ENCODE results near the gene EIF4E2.
A peak's percentile ranks its signal among the peaks of the same experiment; 100 is the strongest.

Gene EIF4E2

GRCh38 chr2:232550354-232551249, at the start of gene EIF4E2, which contains the start of gene TIGD1:
Gene EIF4E2 (plus strand): TSS chr2:232550689. CDS start chr2:232550725, 36 bp downstream.
Gene TIGD1 (minus strand): TSS chr2:232550557. CDS start chr2:232549882, 675 bp downstream.
- peak; percentile 95 for DNase-seq (ENCODE audit: low read depth)

DNA sequence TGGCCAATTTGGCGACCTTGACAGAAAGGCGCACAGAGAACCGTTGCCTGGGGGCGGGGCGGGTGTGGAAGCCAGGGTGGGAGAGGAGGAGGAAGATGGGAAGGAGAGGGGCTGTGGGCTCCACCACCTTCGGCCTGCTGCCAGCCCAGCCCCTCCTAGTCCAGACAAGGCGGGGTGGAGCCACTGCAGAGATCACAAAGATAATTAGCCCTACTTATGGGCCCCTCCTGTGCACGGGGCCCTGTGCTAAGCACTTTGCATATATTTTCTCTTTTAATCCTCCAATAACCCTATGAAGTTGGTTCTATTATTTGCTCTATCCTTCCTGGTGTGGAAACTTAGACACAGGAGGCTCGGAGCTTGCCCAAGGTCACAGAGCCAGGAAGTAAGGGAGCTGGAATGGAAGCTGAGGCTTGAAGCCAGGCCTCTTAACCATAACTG, 49.1 kb upstream of the EIF4E2 start:
- no peak for DNase-seq (ENCODE audit: low read depth)

DNA sequence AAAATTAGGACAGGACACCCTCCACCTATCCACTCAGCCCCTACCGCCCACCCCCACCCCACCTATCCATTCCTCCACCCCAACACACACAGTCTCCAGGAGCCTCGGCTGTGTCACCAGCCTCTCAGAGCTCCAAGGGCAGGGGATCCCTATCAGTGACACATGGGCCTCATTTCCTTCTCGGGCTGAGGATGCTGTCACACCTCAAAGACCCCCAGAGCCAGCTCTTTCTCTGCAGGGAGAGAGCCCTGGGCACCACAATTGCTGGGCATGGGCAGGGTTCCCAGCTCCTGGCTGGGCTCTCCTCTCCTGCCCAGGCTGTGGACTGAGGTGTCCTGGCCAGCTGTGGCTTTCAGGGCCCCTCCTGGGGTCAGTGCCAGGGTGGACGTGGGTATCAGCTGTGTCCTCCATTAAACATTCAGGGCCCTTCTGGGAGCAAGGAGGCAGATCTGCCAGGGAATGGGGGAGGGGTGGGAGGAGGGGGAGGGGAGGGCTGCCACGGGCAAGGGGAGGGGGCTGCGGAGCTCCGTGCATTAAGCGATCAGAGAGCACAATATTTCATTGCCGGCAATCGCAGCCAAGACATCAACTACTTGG, 48.6 kb upstream of the EIF4E2 start:
- no peak for DNase-seq (ENCODE audit: low read depth)

DNA sequence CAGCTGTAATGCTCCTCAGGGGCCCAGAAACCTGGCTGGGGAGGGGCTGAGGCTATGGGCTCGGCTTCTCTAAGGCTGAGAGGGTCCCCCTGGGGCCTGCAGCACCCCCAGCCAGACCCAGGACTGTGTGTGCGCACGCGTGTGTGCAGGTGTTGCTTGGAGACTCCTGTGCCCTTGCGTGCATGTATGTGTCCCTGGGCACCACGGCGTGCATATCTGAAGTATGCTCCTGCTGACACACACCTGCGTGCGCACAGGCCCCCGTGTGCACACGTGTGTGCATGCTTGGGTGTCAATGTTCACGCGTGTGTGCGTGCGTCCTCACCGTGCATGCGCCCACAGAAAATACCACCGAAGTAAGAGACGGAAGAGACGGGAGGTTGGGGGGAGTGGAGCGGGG, 48.0 kb upstream of the EIF4E2 start:
- DNase-seq (ENCODE audit: low read depth): no peak

GRCh38 chr2:232502911-232503808, 47.3 kb upstream of the EIF4E2 start:
- no peak for DNase-seq (ENCODE audit: low read depth)

GRCh38 chr2:232503809-232504323, 46.6 kb upstream of the EIF4E2 start:
- no peak for DNase-seq (ENCODE audit: low read depth)

DNA sequence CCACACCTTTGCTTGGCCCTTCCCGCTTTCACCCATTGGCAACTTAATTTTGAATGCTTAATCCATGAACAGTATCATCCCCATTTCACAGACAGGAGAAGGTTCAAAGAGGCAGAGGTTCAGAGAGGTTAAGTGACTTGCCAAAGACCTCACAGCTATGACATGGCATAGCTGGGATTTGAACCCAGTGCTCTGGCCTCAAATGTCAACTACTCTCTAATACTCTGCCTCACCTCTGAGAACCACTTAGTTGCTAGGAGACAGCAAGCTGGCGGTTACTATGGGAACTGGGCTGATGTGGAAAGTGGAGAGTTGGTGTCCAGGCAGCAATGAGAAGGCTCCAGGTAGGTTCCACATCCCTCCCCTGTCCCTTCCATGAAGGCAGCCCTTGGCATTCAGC, 46.1 kb upstream of the EIF4E2 start:
- DNase-seq (ENCODE audit: low read depth): no peak

DNA sequence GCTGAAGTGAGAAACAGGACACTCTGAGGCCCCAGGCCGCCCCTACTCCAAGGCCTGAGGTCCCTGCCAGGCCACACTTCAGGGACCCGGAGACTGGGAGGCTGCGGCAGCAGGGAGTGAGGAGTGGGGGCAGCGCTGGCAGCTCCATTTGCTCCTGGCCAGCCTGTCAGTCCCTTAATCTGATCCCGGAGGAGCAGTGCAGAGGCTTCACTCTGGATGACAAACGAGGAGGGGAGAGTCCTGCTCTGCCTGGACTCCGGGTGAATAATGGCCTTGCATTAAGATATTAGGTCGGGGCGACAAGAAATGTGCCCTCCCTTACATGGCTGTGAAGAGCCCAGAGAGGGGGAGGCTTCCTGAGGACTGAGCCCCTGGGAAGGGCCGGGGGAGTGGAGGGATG, 44.6 kb upstream of the EIF4E2 start:
- no peak for DNase-seq (ENCODE audit: low read depth)

DNA sequence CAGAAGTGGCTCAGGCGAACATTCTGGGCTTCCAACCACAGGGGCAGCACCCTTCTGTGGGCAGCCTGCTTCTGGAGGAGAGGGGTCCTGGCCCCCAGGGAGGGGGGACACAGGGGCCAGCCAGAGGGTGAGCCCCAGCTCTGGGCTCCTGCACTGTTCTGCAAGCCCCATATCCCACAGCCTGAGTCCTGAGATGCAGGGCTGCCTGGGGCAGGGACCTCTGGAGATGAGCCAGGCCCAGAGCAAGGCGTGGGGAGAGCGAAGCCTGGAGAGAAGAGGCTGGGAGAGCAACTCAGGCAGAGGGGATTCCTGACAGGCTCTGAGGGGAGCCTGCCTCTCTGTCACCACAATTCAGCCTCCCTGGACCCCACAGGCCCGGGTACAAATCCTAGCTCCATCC, 43.8 kb upstream of the EIF4E2 start:
- DNase-seq (ENCODE audit: low read depth): no peak

GRCh38 chr2:232508251-232508650, 42.2 kb upstream of the EIF4E2 start:
- DNase-seq (ENCODE audit: low read depth): no peak

GRCh38 chr2:232511336-232511890, 39.1 kb upstream of the EIF4E2 start:
- no peak for DNase-seq (ENCODE audit: low read depth)

DNA sequence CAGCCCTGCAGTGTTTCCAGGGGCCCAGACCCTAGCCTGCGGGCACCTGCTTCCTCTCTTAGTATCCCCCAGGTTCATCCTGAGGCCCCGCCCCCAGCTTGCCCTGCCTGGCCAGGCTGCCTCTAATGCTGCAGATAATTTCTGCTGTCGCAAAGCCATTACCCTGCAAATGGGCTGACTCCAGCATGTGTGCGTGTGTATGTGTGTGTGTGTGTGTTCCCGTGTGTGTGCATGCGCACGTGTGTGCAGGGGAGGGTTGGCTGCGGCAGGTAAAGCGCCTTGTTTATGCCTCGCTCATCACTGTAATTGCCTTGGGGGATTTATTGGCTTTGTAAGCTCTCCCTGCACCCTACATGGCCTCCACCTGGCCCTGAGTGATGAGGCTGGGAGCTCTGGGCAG, 37.9 kb upstream of the EIF4E2 start:
- DNase-seq (ENCODE audit: low read depth): no peak

GRCh38 chr2:232513353-232513752, 37.1 kb upstream of the EIF4E2 start:
- no peak for DNase-seq (ENCODE audit: low read depth)

DNA sequence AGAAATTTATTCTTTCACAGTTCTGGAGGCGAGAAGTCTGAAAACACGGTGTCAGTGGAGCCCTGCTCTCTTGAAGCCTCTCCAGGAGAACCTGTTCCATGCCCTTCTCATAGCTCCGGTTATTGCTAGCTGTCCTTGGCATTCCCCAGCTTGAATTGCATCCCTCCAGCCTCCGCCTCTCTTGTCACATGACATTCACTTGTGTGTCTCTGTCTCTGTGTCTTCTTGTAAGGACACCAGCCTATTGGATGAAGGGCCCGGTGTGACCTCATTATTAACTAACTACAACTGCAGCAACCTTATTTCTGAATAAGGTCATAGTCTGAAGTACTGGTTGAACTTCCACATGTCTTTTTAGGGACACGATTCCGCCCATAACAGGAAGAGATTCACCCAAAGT, 34.9 kb upstream of the EIF4E2 start:
- DNase-seq (ENCODE audit: low read depth): no peak

DNA sequence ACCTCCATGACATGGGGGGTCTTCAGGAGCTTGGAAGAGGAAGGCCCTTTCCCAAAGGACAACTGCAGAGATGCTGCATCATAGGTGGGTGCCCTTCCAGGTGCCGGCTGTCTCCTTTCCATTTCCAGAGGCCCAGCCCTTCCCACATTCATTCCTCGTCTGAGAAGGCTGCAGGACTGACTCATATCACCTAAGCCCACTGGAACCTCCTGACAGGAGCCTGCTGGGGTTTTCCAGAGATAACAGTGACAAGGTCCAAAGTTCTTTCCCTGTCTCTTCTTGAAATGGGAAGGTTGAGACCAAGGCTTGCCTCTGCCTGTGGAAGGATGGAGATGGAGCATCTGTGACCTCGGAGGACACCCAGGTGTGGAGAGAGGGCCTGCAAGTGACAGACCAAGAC, 33.9 kb upstream of the EIF4E2 start:
- no peak for DNase-seq (ENCODE audit: low read depth)

DNA sequence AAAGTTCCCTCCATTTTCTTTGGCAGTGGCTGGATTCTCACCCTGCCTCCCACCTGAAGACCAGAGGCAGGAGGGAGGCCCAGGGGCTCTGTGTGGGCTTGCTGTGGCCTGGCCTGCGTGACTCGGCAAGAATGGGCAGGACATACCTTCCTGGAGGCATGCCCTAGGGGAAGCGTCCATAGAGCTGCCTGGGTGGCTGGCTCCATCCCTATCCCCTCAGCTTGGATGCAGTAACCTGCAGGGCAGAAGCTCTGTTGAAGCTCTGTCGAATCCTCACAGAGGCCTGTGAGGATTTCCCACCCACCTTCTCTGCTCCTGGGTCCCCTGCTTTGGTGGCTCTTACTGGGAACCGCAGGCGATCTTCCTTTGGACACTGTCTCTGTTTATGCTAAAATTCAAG, 31.6 kb upstream of the EIF4E2 start:
- DNase-seq (ENCODE audit: low read depth): no peak

- DNase-seq (ENCODE audit: low read depth): no peak
These were observed 30.7 kb upstream of the EIF4E2 start, which contains the start of gene PRSS56 for GRCh38 chr2:232519581-232520438. Gene PRSS56 (plus strand): TSS chr2:232520388. CDS start chr2:232520599, 211 bp downstream.

DNA sequence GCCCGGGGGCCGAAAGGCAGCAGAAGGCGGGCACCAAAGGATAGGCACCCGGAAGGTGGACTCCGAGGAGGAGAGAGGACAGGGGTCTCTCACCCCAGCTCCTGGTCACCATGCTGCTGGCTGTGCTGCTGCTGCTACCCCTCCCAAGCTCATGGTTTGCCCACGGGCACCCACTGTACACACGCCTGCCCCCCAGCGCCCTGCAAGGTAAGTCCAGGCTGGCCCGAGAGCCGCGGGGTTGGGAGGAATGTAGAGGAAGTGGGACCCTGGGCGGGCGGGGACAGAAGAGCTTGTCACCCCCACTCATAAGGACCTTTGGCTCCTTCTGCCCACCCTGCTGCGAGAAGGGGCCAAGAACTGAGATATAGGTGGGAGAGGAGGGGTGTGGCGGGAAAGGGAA, 30.0 kb upstream of the EIF4E2 start:
- no peak for DNase-seq (ENCODE audit: low read depth)

GRCh38 chr2:232521098-232521497, 29.4 kb upstream of the EIF4E2 start:
- no peak for DNase-seq (ENCODE audit: low read depth)

DNA sequence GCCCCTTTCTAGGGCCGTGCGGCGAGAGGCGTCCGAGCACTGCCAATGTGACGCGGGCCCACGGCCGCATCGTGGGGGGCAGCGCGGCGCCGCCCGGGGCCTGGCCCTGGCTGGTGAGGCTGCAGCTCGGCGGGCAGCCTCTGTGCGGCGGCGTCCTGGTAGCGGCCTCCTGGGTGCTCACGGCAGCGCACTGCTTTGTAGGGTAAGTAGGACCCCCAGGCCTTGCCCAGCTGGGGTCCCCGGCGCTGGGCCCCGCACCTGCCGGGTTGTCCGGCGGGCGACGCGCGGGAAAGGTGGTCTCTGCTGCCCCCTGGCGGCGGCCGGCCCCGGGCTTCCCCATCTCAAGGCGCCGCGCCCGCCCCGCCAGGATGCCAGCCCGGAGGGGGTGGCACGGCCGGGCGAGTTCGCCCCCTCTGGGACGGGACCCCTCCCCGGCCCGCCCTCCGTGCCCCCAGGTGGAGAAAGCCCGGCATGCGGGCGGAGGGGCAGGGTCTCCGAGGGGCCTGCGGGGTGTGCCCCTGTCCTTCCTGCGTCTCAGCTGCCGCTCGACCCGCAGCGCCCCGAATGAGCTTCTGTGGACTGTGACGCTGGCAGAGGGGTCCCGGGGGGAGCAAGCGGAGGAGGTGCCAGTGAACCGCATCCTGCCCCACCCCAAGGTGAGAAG, 28.4 kb upstream of the EIF4E2 start:
- no peak for DNase-seq (ENCODE audit: low read depth)
